ENCODE results near the gene IL17C. TPM values are rescaled to one million over a fixed set of nuclear protein-coding genes. Genes with fewer than 3 reads are reported as not detected.
A peak's percentile ranks its signal among the peaks of the same experiment; 100 is the strongest.

The IL17C gene
- total and polyA plus RNA-seq, 2 donors (not counting 3 experiments of a cell fraction or from before 2014, with no cell fraction given), result 0.17 TPM; not detected in 1

DNA sequence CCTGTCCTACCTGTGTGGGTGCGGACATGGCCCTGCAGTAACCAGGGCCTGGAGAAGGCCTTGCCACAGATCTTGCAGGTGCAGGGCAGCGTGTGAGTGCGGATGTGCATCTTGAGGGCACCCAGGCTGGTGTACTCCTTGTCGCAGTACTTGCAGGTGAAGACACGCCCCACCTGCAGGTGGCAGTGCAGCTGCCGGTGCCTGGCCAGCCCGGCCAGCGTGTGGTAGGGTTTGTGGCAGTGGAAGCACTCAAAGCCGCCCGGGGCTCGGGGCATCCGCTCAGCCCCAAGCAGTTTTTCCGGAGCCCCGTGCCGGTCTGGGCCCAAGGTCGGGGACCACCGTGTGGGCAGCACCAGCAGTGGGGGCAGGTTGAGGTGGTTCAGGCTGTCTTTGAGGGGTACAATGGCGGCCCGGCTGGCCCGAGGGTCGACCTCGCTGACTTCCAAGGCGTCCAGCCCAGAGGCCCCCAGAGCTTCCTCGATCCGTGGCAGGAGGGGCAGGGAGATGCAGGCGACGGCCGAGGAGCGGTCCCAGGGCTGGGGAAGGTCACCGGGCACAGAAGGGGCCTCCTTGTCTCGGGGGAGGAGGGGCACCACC is 42.8 kb downstream of the IL17C start:
- DNase-seq (ENCODE audit: low read depth, low spot score) (no peak), FAIRE-seq (no peak)
- Histone ChIP-seq H3K9me1 (replicated peaks; ENCODE audit: control insufficient read depth, extremely low read depth, insufficient read depth, low read length) (no peaks in the 10 kb centered on the region), H2AFZ (ENCODE audit: low read depth, low read length) (no peak overlapping the region), H3K4me2 (ENCODE audit: insufficient read depth, low read length) (no peak overlapping the region), H3K4me3 (replicated peaks in 1 of 3; ENCODE audit: insufficient read depth in 1 of 3, low read depth in 1 of 3, low read length in 3 of 3) (no peak overlapping the region), H3K4me1 (ENCODE audit: control insufficient read depth, extremely low read depth, insufficient read depth, low read length) (peaks cover 3% of the 10 kb centered on the region), H3K79me2 (ENCODE audit: control insufficient read depth, insufficient read depth, low read length) (no peaks in the 10 kb centered on the region), H3K36me3 (ENCODE audit: control insufficient read depth in 2 of 2, extremely low read depth in 1 of 2, insufficient read depth in 2 of 2, low read length in 2 of 2) (no peaks in the 10 kb centered on the region), H3K9ac (replicated peaks; ENCODE audit: extremely low read depth, insufficient read depth, low read length) (no peak overlapping the region), H3K27me3 (ENCODE audit: control insufficient read depth in 2 of 2, insufficient read depth in 2 of 2, low read length in 2 of 2) (no peaks in the 10 kb centered on the region), H4K20me1 (replicated peaks; ENCODE audit: control insufficient read depth, extremely low read depth, insufficient read depth, low read length) (no peaks in the 10 kb centered on the region), H3K27ac (ENCODE audit: insufficient read depth, low read depth, low read length) (no peak overlapping the region), H3K9me3 (replicated peaks; ENCODE audit: control insufficient read depth, insufficient read depth, low read length) (no peaks in the 10 kb centered on the region)
- TF ChIP-seq, protein P1, sequence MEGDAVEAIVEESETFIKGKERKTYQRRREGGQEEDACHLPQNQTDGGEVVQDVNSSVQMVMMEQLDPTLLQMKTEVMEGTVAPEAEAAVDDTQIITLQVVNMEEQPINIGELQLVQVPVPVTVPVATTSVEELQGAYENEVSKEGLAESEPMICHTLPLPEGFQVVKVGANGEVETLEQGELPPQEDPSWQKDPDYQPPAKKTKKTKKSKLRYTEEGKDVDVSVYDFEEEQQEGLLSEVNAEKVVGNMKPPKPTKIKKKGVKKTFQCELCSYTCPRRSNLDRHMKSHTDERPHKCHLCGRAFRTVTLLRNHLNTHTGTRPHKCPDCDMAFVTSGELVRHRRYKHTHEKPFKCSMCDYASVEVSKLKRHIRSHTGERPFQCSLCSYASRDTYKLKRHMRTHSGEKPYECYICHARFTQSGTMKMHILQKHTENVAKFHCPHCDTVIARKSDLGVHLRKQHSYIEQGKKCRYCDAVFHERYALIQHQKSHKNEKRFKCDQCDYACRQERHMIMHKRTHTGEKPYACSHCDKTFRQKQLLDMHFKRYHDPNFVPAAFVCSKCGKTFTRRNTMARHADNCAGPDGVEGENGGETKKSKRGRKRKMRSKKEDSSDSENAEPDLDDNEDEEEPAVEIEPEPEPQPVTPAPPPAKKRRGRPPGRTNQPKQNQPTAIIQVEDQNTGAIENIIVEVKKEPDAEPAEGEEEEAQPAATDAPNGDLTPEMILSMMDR (IDR thresholded peaks at IDR 0.05; ENCODE audit: extremely low read depth in 1 of 2, insufficient read depth in 1 of 2, low read depth in 1 of 2, low read length in 2 of 2), result peak; percentile 12 to 44
- TF ChIP-seq POLR2A (IDR thresholded peaks at IDR 0.05; ENCODE audit: low read depth, low read length), result no peak
- POLR2A ChIA-PET, result no interaction called here
- intact Hi-C loops (cut with micrococcal nuclease) (no loop called here), dilution Hi-C loops (cut with MboI; ENCODE audit: extremely low pct_ligation_motif_present, low sequenced_read_pairs) (no loop called here)
- BruUV-seq (replicated peaks), result no TSS peak
- CTCF ChIA-PET, result no interaction called here

DNA sequence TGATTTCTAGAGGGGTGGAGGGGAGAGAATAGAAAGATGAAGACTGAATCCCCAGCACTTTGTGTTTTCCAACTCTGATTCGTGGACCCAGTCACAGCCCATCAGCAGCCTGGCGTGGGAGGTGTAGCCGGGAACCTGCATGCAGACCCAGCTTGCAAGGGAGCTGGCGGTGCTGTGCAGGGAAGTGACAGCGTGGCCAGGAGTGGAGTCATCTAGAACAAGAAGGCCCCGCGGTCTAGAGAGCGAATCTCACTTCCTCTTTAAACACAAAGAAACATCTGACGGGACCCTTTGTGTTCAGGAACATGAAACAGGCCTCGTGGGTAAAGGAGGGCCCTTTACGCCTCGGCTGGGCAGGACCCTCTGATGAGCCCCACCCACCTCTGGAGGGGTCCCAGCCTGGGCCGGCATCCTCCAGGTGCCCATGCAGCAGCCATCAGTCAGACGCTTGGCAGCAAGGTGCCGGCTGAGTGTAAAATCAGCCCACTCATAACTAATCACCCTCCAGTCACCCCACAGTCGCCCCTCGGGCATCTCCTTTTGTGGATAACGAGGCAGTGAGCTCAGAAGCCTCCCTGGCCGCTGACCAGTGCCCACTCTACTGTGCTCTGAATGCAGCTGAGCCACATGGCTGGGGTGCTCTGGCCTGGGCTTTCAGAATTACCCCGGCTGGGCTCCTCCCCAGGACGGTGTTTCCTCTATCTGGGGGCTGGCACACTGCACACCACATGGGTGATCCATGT is 43.5 kb downstream of the IL17C start:
- H2AFZ ChIP-seq (ENCODE audit: low read depth, low read length), result peak overlapping the region; percentile 21
- H3K27me3 ChIP-seq (ENCODE audit: control insufficient read depth in 2 of 2, insufficient read depth in 2 of 2, low read length in 2 of 2), result no peaks in the 10 kb centered on the region
- H3K79me2 ChIP-seq (ENCODE audit: control insufficient read depth, insufficient read depth, low read length), result no peaks in the 10 kb centered on the region
- H3K36me3 ChIP-seq (ENCODE audit: control insufficient read depth in 2 of 2, extremely low read depth in 1 of 2, insufficient read depth in 2 of 2, low read length in 2 of 2), result no peaks in the 10 kb centered on the region
- H3K9me1 ChIP-seq (replicated peaks; ENCODE audit: control insufficient read depth, extremely low read depth, insufficient read depth, low read length), result no peaks in the 10 kb centered on the region
- intact Hi-C loops (cut with micrococcal nuclease) (no loop called here), dilution Hi-C loops (cut with MboI; ENCODE audit: extremely low pct_ligation_motif_present, low sequenced_read_pairs) (no loop called here)
- H3K4me3 ChIP-seq (replicated peaks in 1 of 3; ENCODE audit: insufficient read depth in 1 of 3, low read depth in 1 of 3, low read length in 3 of 3), result no peak overlapping the region
- no peak overlapping the region for H3K27ac ChIP-seq (ENCODE audit: insufficient read depth, low read depth, low read length)
- TF ChIP-seq, protein P2, sequence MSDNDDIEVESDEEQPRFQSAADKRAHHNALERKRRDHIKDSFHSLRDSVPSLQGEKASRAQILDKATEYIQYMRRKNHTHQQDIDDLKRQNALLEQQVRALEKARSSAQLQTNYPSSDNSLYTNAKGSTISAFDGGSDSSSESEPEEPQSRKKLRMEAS (IDR thresholded peaks at IDR 0.05; ENCODE audit: insufficient read depth, insufficient read length), result no peak
- TF ChIP-seq EZH2 (IDR thresholded peaks at IDR 0.05; ENCODE audit: borderline replicate concordance, low read depth, low read length, severe bottlenecking), result no peak
- no peak for TF ChIP-seq POLR2AphosphoS5 (IDR thresholded peaks at IDR 0.05; ENCODE audit: insufficient read depth, low read depth, low read length)
- TF ChIP-seq POLR2A (IDR thresholded peaks at IDR 0.05; ENCODE audit: low read depth, low read length), result no peak
- TF ChIP-seq JUN (IDR thresholded peaks at IDR 0.05; ENCODE audit: borderline replicate concordance, insufficient read depth, insufficient read length, low read depth), result no peak
- TF ChIP-seq GATA2 (IDR thresholded peaks at IDR 0.05; ENCODE audit: insufficient read depth, insufficient read length, low read depth, low read length), result no peak
- TF ChIP-seq MYC (IDR thresholded peaks at IDR 0.05; ENCODE audit: low read depth, low read length), result no peak
- TF ChIP-seq, protein P1 (IDR thresholded peaks at IDR 0.05; ENCODE audit: extremely low read depth in 1 of 2, insufficient read depth in 1 of 2, low read depth in 1 of 2, low read length in 2 of 2), result no peak
- no peak for TF ChIP-seq FOS (IDR thresholded peaks at IDR 0.05; ENCODE audit: borderline replicate concordance, insufficient read depth, low read length)
- FAIRE-seq (no peak), DNase-seq (ENCODE audit: low read depth, low spot score) (no peak)
- ChIA-PET CTCF (no interaction called here), POLR2A (no interaction called here)
- no peaks in the 10 kb centered on the region for H4K20me1 ChIP-seq (replicated peaks; ENCODE audit: control insufficient read depth, extremely low read depth, insufficient read depth, low read length)
- H3K4me2 ChIP-seq (ENCODE audit: insufficient read depth, low read length), result no peak overlapping the region
- H3K4me1 ChIP-seq (ENCODE audit: control insufficient read depth, extremely low read depth, insufficient read depth, low read length), result peaks cover 3% of the 10 kb centered on the region
- no peaks in the 10 kb centered on the region for H3K9me3 ChIP-seq (replicated peaks; ENCODE audit: control insufficient read depth, insufficient read depth, low read length)
- H3K9ac ChIP-seq (replicated peaks; ENCODE audit: extremely low read depth, insufficient read depth, low read length), result no peak overlapping the region
- no TSS peak for BruUV-seq (replicated peaks)

Data from endothelial cell of umbilical vein (primary cell).